Endothelial cell of umbilical vein (primary cell): ENCODE measurements around the gene GRM7. TPM values are rescaled to one million over a fixed set of nuclear protein-coding genes. Genes with fewer than 3 reads are reported as not detected.

Experiments
- BruUV-seq: library from RNA; stranded (reverse); fragments of 400-500 nt; replicated peaks from 2 replicates; lab custom pipeline; 2021; lab: Mats Ljungman, UMichigan
- CTCF ChIA-PET: fragments of 300-600, 350-600 bp; sonication (Branson Sonifier 250); formaldehyde crosslinking; loops from one replicate; lab custom pipeline; 2021; ENCODE audit warnings: antibody characterized with exemption, inconsistent platforms; lab: Charles Lee
- POLR2A ChIA-PET: fragments of 300-600, 350-600 bp; sonication (Branson Sonifier 250); formaldehyde crosslinking; loops from one replicate; lab custom pipeline; 2021; ENCODE audit warnings: antibody characterized with exemption, inconsistent platforms; lab: Charles Lee
- DNase-seq: peaks from one replicate; pipeline ENCODE4 v3.0.0-alpha.2; 2011; ENCODE audit warnings: low read depth, low spot score
- FAIRE-seq: peaks from 2 replicates; lab custom pipeline; 2011; peaks lifted over from hg19 to GRCh38; lab: Jason Lieb, UNC
- H2AFZ ChIP-seq: 2 replicates; pipeline ENCODE4 v1.6.0; 2012; ENCODE audit warnings: low read depth, low read length, control low read depth, inconsistent platforms
- H3K27ac ChIP-seq: 2 replicates; pipeline ENCODE4 v1.5.1; 2011; ENCODE audit warnings: low read depth, mild to moderate bottlenecking, control low read depth, low read length, moderate library complexity; ENCODE audit not compliant: insufficient read depth
- H3K27me3 ChIP-seq, 2 experiments: 2 replicates each; pipeline versions ENCODE4 v1.6.0 to v1.6.1; 2011; ENCODE audit warnings: low read length in 2 of 2, mixed read lengths in 1 of 2; ENCODE audit not compliant: control insufficient read depth in 2 of 2, insufficient read depth in 2 of 2
- H3K36me3 ChIP-seq, 2 experiments: 2 replicates in 1 of 2; 3 replicates in 1 of 2; pipeline ENCODE4 v1.5.1; 2011; ENCODE audit warnings: low read length in 2 of 2, mild to moderate bottlenecking in 1 of 2, moderate library complexity in 1 of 2; ENCODE audit not compliant: control insufficient read depth in 2 of 2, insufficient read depth in 2 of 2; ENCODE audit errors: extremely low read depth in 1 of 2
- H3K4me1 ChIP-seq: 3 replicates; pipeline ENCODE4 v1.5.1; 2011; ENCODE audit warnings: mild to moderate bottlenecking, low read length; ENCODE audit not compliant: control insufficient read depth, insufficient read depth; ENCODE audit errors: extremely low read depth
- H3K4me2 ChIP-seq: 2 replicates; pipeline ENCODE4 v1.6.1; 2011; ENCODE audit warnings: low read length, control low read depth, mixed read lengths; ENCODE audit not compliant: insufficient read depth
- H3K4me3 ChIP-seq, 3 experiments: fragments of 200-600 bp in 1 of 3; sonication (generic), shearing (Covaris generic) in 1 of 3; replicated peaks in 1 of 3; 2 replicates each; pipeline ENCODE4 v1.5.1; 2011 to 2016; ENCODE audit warnings: control low read depth in 3 of 3, low read length in 3 of 3, mild to moderate bottlenecking in 2 of 3, inconsistent platforms in 1 of 3, low read depth in 1 of 3, moderate library complexity in 1 of 3; ENCODE audit not compliant: insufficient read depth in 1 of 3
- H3K79me2 ChIP-seq: 2 replicates; pipeline ENCODE4 v1.6.0; 2012; ENCODE audit warnings: low read length, inconsistent platforms; ENCODE audit not compliant: control insufficient read depth, insufficient read depth
- H3K9ac ChIP-seq: replicated peaks from 2 replicates; pipeline ENCODE3; 2011; ENCODE audit warnings: low read length, control low read depth; ENCODE audit not compliant: insufficient read depth; ENCODE audit errors: extremely low read depth
- H3K9me1 ChIP-seq: replicated peaks from 3 replicates; pipeline ENCODE4 v1.6.0; 2011; ENCODE audit warnings: mild to moderate bottlenecking, low read length; ENCODE audit not compliant: control insufficient read depth, insufficient read depth; ENCODE audit errors: extremely low read depth
- H3K9me3 ChIP-seq: replicated peaks from 2 replicates; pipeline ENCODE4 v1.5.1; 2012; ENCODE audit warnings: low read length, inconsistent platforms; ENCODE audit not compliant: control insufficient read depth, insufficient read depth
- H4K20me1 ChIP-seq: replicated peaks from 2 replicates; pipeline ENCODE3; 2011; ENCODE audit warnings: mild to moderate bottlenecking, low read length; ENCODE audit not compliant: control insufficient read depth, insufficient read depth; ENCODE audit errors: extremely low read depth
- EZH2 ChIP-seq: IDR thresholded peaks from 2 replicates; pipeline ENCODE4 v1.6.1; 2012; ENCODE audit warnings: borderline replicate concordance, low read depth, mild to moderate bottlenecking, moderate library complexity, low read length, inconsistent platforms; ENCODE audit not compliant: severe bottlenecking
- FOS ChIP-seq: IDR thresholded peaks from 2 replicates; pipeline ENCODE4 v1.6.1; 2011; ENCODE audit warnings: mild to moderate bottlenecking, low read length, moderate library complexity, borderline replicate concordance; ENCODE audit not compliant: insufficient read depth
- GATA2 ChIP-seq: IDR thresholded peaks from 2 replicates; pipeline ENCODE4 v1.7.0; 2011; ENCODE audit warnings: low read depth, mild to moderate bottlenecking, moderate library complexity, mixed read lengths, low read length; ENCODE audit not compliant: insufficient read length, insufficient read depth
- JUN ChIP-seq: IDR thresholded peaks from 2 replicates; pipeline ENCODE4 v1.6.1; 2011; ENCODE audit warnings: borderline replicate concordance, low read depth; ENCODE audit not compliant: insufficient read length, insufficient read depth
- MYC ChIP-seq: IDR thresholded peaks from one replicate; pipeline ENCODE4 v1.6.1; 2011; ENCODE audit warnings: mild to moderate bottlenecking, low read depth, low read length
- POLR2A ChIP-seq: IDR thresholded peaks from 2 replicates; pipeline ENCODE4 v1.6.1; 2012; ENCODE audit warnings: low read depth, mild to moderate bottlenecking, control low read depth, low read length
- POLR2AphosphoS5 ChIP-seq: IDR thresholded peaks from 2 replicates; pipeline ENCODE4 v1.6.1; 2012; ENCODE audit warnings: low read depth, mild to moderate bottlenecking, control low read depth, low read length, moderate library complexity; ENCODE audit not compliant: insufficient read depth
- dilution Hi-C: fragments of 300-500 bp; cut with MboI; formaldehyde crosslinking; loops from one replicate; pipeline ENCODE4 v1.15.0; 2019; ENCODE audit warnings: low sequenced_read_pairs; ENCODE audit not compliant: extremely low pct_ligation_motif_present
- intact Hi-C: fragments of 100-400 bp; cut with micrococcal nuclease; formaldehyde crosslinking; loops from one replicate; pipeline ENCODE4 v1.10.0; 2022
- polyA plus RNA-seq, 4 experiments: library from polyadenylated mRNA; depleted of rRNA in 3 of 4; stranded (reverse) in 3 of 4; unstranded in 1 of 4; fragments of >200 nt; gene quantifications; 2 replicates each; pipeline versions ENCODE4 v1.2.1 to v1.2.3, GENCODE V29; 2011 to 2012; ENCODE audit warnings: missing spikeins in 1 of 4
- total RNA-seq: library from RNA; stranded (reverse); gene quantifications from 2 replicates; pipeline ENCODE4 v1.2.3, GENCODE V29; 2021
- TF ChIP-seq, protein P1 (sequence below), 2 donors: IDR thresholded peaks; 1 replicate in 1 of 2; 2 replicates in 1 of 2; pipeline ENCODE4 v1.5.1; 2011; ENCODE audit warnings: low read length in 2 of 2, mild to moderate bottlenecking in 2 of 2, moderate library complexity in 2 of 2, control low read depth in 1 of 2, inconsistent platforms in 1 of 2, low read depth in 1 of 2; ENCODE audit not compliant: insufficient read depth in 1 of 2; ENCODE audit errors: extremely low read depth in 1 of 2
- TF ChIP-seq, protein P2 (sequence below): IDR thresholded peaks from 2 replicates; pipeline ENCODE4 v1.6.1; 2011; ENCODE audit not compliant: insufficient read depth, insufficient read length

Gene GRM7
- total and polyA plus RNA-seq, 2 donors (not counting 3 experiments of a cell fraction or from before 2014, with no cell fraction given), result 0.12 TPM; not detected in 1

- FAIRE-seq (no peak), DNase-seq (no peak)
- TF ChIP-seq POLR2AphosphoS5 (no peak), GATA2 (no peak), MYC (no peak), JUN (no peak), POLR2A (no peak), FOS (no peak), EZH2 (no peak)
- TF ChIP-seq, protein P1, sequence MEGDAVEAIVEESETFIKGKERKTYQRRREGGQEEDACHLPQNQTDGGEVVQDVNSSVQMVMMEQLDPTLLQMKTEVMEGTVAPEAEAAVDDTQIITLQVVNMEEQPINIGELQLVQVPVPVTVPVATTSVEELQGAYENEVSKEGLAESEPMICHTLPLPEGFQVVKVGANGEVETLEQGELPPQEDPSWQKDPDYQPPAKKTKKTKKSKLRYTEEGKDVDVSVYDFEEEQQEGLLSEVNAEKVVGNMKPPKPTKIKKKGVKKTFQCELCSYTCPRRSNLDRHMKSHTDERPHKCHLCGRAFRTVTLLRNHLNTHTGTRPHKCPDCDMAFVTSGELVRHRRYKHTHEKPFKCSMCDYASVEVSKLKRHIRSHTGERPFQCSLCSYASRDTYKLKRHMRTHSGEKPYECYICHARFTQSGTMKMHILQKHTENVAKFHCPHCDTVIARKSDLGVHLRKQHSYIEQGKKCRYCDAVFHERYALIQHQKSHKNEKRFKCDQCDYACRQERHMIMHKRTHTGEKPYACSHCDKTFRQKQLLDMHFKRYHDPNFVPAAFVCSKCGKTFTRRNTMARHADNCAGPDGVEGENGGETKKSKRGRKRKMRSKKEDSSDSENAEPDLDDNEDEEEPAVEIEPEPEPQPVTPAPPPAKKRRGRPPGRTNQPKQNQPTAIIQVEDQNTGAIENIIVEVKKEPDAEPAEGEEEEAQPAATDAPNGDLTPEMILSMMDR (IDR thresholded peaks at IDR 0.05; ENCODE audit: extremely low read depth in 1 of 2, insufficient read depth in 1 of 2, low read depth in 1 of 2, low read length in 2 of 2), result no peak
- TF ChIP-seq, protein P2, sequence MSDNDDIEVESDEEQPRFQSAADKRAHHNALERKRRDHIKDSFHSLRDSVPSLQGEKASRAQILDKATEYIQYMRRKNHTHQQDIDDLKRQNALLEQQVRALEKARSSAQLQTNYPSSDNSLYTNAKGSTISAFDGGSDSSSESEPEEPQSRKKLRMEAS, result no peak
- no TSS peak for BruUV-seq
- Histone ChIP-seq H3K9ac (no peak overlapping the region), H3K4me3 (no peak overlapping the region), H3K9me1 (no peaks in the 10 kb centered on the region), H3K9me3 (no peaks in the 10 kb centered on the region), H3K4me2 (no peak overlapping the region), H4K20me1 (no peaks in the 10 kb centered on the region), H3K27ac (no peak overlapping the region), H2AFZ (no peak overlapping the region), H3K79me2 (no peaks in the 10 kb centered on the region), H3K27me3 (no peaks in the 10 kb centered on the region), H3K36me3 (no peaks in the 10 kb centered on the region), H3K4me1 (no peaks in the 10 kb centered on the region)
- ChIA-PET CTCF (no interaction called here), POLR2A (interaction anchor here (0.5 kb wide), 1 partner anchor 55 kb away, joined by 3 read pairs; no protein-coding TSS in a partner anchor)
- intact Hi-C loops, result no loop called here
- dilution Hi-C loops, result no loop called here
These were observed 741.4 kb downstream of the GRM7 start for GRCh38 chr3:7602297-7602696.
